ENCODE data around the gene MAF. TPM values are rescaled to one million over a fixed set of nuclear protein-coding genes. Genes with fewer than 3 reads are reported as not detected.

Gene MAF
- total and polyA plus RNA-seq, 9 of the 15 experiments (the other 6 are each of a cell fraction or from before 2014, with no cell fraction given): 0.01 to 0.18 TPM; not detected in 7

DNA sequence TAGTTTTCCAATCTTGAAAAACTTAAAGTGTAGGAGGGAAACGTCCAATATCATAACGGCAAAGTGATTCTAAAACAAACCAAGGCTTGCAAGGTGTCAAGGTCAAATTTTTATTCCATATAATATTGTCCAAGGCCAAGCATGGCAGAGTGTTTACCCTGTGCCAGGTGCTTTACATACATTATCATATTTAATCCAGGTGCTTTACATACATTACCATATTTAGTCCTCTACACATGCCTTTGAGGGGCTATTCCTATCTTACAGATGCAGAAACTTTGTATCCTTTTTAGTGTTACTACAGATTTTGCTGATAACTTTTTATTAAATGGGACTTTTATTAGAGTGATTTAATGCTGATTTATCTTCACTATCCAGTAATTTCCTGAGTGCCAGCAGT, 23.9 kb downstream of the MAF start:
- TF ChIP-seq FOXM1 (IDR thresholded peaks at IDR 0.05; ENCODE audit: low read depth) (no peak), FOXM1 (CRISPR knock-in tag; IDR thresholded peaks at IDR 0.05; ENCODE audit: low read depth) (no peak), HMG20B (CRISPR knock-in tag; IDR thresholded peaks at IDR 0.05) (no peak), NELFE (IDR thresholded peaks at IDR 0.05; ENCODE audit: insufficient read depth, insufficient read length) (no peak), MECOM (CRISPR knock-in tag; IDR thresholded peaks at IDR 0.05) (no peak), ZBTB17 (CRISPR knock-in tag; IDR thresholded peaks at IDR 0.05) (no peak), ZC3H11A (IDR thresholded peaks at IDR 0.05; ENCODE audit: low read depth, low read length) (no peak), SMARCE1 (IDR thresholded peaks at IDR 0.05) (no peak), RFX5 (IDR thresholded peaks at IDR 0.05; ENCODE audit: low read depth, low read length) (no peak), ADNP (tag; IDR thresholded peaks at IDR 0.05) (no peak), NBN (IDR thresholded peaks at IDR 0.05; ENCODE audit: low read depth) (no peak), FUS (optimal IDR thresholded peaks at IDR 0.05; ENCODE audit: low read depth, low read length) (no peak), RBFOX2 (IDR thresholded peaks at IDR 0.05; ENCODE audit: low read depth, low read length) (no peak)
- TF ChIP-seq, protein P1, sequence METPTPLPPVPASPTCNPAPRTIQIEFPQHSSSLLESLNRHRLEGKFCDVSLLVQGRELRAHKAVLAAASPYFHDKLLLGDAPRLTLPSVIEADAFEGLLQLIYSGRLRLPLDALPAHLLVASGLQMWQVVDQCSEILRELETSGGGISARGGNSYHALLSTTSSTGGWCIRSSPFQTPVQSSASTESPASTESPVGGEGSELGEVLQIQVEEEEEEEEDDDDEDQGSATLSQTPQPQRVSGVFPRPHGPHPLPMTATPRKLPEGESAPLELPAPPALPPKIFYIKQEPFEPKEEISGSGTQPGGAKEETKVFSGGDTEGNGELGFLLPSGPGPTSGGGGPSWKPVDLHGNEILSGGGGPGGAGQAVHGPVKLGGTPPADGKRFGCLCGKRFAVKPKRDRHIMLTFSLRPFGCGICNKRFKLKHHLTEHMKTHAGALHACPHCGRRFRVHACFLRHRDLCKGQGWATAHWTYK (CRISPR knock-in tag; IDR thresholded peaks at IDR 0.05): no peak
- TF ChIP-seq, protein P2, sequence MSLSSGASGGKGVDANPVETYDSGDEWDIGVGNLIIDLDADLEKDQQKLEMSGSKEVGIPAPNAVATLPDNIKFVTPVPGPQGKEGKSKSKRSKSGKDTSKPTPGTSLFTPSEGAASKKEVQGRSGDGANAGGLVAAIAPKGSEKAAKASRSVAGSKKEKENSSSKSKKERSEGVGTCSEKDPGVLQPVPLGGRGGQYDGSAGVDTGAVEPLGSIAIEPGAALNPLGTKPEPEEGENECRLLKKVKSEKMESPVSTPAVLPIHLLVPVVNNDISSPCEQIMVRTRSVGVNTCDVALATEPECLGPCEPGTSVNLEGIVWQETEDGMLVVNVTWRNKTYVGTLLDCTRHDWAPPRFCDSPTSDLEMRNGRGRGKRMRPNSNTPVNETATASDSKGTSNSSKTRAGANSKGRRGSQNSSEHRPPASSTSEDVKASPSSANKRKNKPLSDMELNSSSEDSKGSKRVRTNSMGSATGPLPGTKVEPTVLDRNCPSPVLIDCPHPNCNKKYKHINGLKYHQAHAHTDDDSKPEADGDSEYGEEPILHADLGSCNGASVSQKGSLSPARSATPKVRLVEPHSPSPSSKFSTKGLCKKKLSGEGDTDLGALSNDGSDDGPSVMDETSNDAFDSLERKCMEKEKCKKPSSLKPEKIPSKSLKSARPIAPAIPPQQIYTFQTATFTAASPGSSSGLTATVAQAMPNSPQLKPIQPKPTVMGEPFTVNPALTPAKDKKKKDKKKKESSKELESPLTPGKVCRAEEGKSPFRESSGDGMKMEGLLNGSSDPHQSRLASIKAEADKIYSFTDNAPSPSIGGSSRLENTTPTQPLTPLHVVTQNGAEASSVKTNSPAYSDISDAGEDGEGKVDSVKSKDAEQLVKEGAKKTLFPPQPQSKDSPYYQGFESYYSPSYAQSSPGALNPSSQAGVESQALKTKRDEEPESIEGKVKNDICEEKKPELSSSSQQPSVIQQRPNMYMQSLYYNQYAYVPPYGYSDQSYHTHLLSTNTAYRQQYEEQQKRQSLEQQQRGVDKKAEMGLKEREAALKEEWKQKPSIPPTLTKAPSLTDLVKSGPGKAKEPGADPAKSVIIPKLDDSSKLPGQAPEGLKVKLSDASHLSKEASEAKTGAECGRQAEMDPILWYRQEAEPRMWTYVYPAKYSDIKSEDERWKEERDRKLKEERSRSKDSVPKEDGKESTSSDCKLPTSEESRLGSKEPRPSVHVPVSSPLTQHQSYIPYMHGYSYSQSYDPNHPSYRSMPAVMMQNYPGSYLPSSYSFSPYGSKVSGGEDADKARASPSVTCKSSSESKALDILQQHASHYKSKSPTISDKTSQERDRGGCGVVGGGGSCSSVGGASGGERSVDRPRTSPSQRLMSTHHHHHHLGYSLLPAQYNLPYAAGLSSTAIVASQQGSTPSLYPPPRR (CRISPR knock-in tag; IDR thresholded peaks at IDR 0.05; ENCODE audit: borderline replicate concordance): no peak
- no peaks in the 10 kb centered on the region for H3K36me3 ChIP-seq (ENCODE audit: control insufficient read depth, insufficient read depth, low read length)
- no TSS peak for BruUV-seq (replicated peaks)
- WGBS (ENCODE audit: insufficient coverage, low coverage, missing lambda C conversion rate): 0% methylated on average over 2 of the region's 2 CpGs
- intact Hi-C loops (cut with micrococcal nuclease): no loop called here
- no peak for ATAC-seq
- no peaks in the 10 kb centered on the region for H3K79me2 ChIP-seq (ENCODE audit: control insufficient read depth, insufficient read depth, low read length)
- H3K9ac ChIP-seq (ENCODE audit: insufficient read depth in 1 of 2, low read depth in 2 of 2, low read length in 2 of 2): no peak overlapping the region
- H3K27ac ChIP-seq (ENCODE audit: extremely low read depth, low read depth, low read length): no peak overlapping the region
- no peaks in the 10 kb centered on the region for H3K9me1 ChIP-seq (ENCODE audit: control insufficient read depth, insufficient read depth, low read length)
- peaks cover 10 to 14% of the 10 kb centered on the region in 2 experiments; a peak in 3 of 5 replicates for H3K27me3 ChIP-seq (ENCODE audit: control insufficient read depth in 2 of 2, insufficient read depth in 2 of 2, low read length in 2 of 2)
- ChIA-PET CTCF (ENCODE audit: low intra/inter-chr PET ratio) (no interaction called here), POLR2A (no interaction called here)
- no peaks in the 10 kb centered on the region for H4K20me1 ChIP-seq (replicated peaks; ENCODE audit: control insufficient read depth, insufficient read depth, low read length)
- in situ Hi-C loops (cut with MboI): no loop called here
- no peak overlapping the region for H3K4me3 ChIP-seq
- H2AFZ ChIP-seq (ENCODE audit: low read depth, low read length): no peak overlapping the region
- H3K9me3 ChIP-seq (replicated peaks; ENCODE audit: control insufficient read depth, insufficient read depth, low read depth, low read length): no peaks in the 10 kb centered on the region
- no peak overlapping the region for H3K4me2 ChIP-seq (ENCODE audit: insufficient read depth, low read length)
- no peaks in the 10 kb centered on the region for H3K4me1 ChIP-seq (replicated peaks in 1 of 2; ENCODE audit: control insufficient read depth in 2 of 2, insufficient read depth in 2 of 2, low read length in 2 of 2)
- no peak for FAIRE-seq
- DNase-seq (ENCODE audit: extremely low read depth in 1 of 4, low spot score in 3 of 4): no peak
